HepG2 (cell line): Measurements from ENCODE around the gene DELE1. TPM values are rescaled to one million over a fixed set of nuclear protein-coding genes. Genes with fewer than 3 reads are reported as not detected.

Experiments
- ATF1 ChIP-seq: IDR thresholded peaks from 2 replicates; pipeline ENCODE4 v1.6.1; 2016; ENCODE audit warnings: mild to moderate bottlenecking, control low read depth
- BORCS8-MEF2B ChIP-seq: sonication (generic); formaldehyde crosslinking; IDR thresholded peaks from 2 replicates; pipeline ENCODE4 v1.8.0; 2022; ENCODE audit warnings: mild to moderate bottlenecking, missing genetic modification reagents
- CREB3 ChIP-seq: sonication (generic); formaldehyde crosslinking; IDR thresholded peaks from 2 replicates; pipeline ENCODE4 v1.5.0; 2020; ENCODE audit warnings: missing genetic modification reagents
- CSRNP1 ChIP-seq: sonication (generic); formaldehyde crosslinking; IDR thresholded peaks from 2 replicates; pipeline ENCODE4 v1.8.1; 2023; ENCODE audit warnings: mild to moderate bottlenecking, missing genetic modification reagents
- FLYWCH1 ChIP-seq: sonication (generic); formaldehyde crosslinking; IDR thresholded peaks from 2 replicates; pipeline ENCODE4 v1.8.1; 2023; ENCODE audit warnings: mild to moderate bottlenecking, missing genetic modification reagents
- HMG20B ChIP-seq: conservative IDR thresholded peaks from 2 replicates; pipeline ENCODE4 v1.6.1; 2016; ENCODE audit warnings: missing genetic modification reagents, missing compliant biosample characterization
- KDM2A ChIP-seq: sonication (generic); formaldehyde crosslinking; IDR thresholded peaks from 2 replicates; pipeline ENCODE4 v1.4.0; 2020; ENCODE audit warnings: low read depth, missing genetic modification reagents, borderline replicate concordance
- KMT2A ChIP-seq: sonication (generic); formaldehyde crosslinking; IDR thresholded peaks from 2 replicates; pipeline ENCODE4 v1.4.0; 2020; ENCODE audit warnings: missing genetic modification reagents
- MAFG ChIP-seq: sonication (generic); formaldehyde crosslinking; IDR thresholded peaks from 2 replicates; pipeline ENCODE4 v1.5.1; 2020; ENCODE audit warnings: mild to moderate bottlenecking, missing genetic modification reagents
- ONECUT2 ChIP-seq: sonication (generic); formaldehyde crosslinking; IDR thresholded peaks from 2 replicates; pipeline ENCODE4 v1.4.0; 2020; ENCODE audit warnings: missing genetic modification reagents
- RCOR2 ChIP-seq: IDR thresholded peaks from 2 replicates; pipeline ENCODE4 v1.6.1; 2016; ENCODE audit warnings: missing biosample characterization, missing genetic modification reagents
- SMAD1 ChIP-seq: sonication (generic); formaldehyde crosslinking; IDR thresholded peaks from 2 replicates; pipeline ENCODE4 v1.4.0; 2020; ENCODE audit warnings: missing genetic modification reagents, low read depth, mild to moderate bottlenecking, borderline replicate concordance
- SPEN ChIP-seq: sonication (generic); formaldehyde crosslinking; IDR thresholded peaks from 2 replicates; pipeline ENCODE4 v1.5.1; 2020; ENCODE audit warnings: low read depth, mild to moderate bottlenecking, missing genetic modification reagents
- TEAD2 ChIP-seq: sonication (generic); formaldehyde crosslinking; IDR thresholded peaks from 2 replicates; pipeline ENCODE4 v1.9.0; 2021; ENCODE audit warnings: missing genetic modification reagents
- ZFP1 ChIP-seq: IDR thresholded peaks from 2 replicates; pipeline ENCODE4 v1.6.1; 2016
- ZNF251 ChIP-seq: sonication (generic); formaldehyde crosslinking; IDR thresholded peaks from 2 replicates; pipeline ENCODE4 v1.9.0; 2021; ENCODE audit warnings: mild to moderate bottlenecking, missing genetic modification reagents
- ZNF430 ChIP-seq: sonication (generic); formaldehyde crosslinking; IDR thresholded peaks from 2 replicates; pipeline ENCODE4 v1.9.0; 2021; ENCODE audit warnings: mild to moderate bottlenecking, missing genetic modification reagents
- ZNF609 ChIP-seq: sonication (generic); formaldehyde crosslinking; IDR thresholded peaks from 2 replicates; pipeline ENCODE4 v1.4.0; 2020; ENCODE audit warnings: mild to moderate bottlenecking, missing genetic modification reagents, borderline replicate concordance
- ZNF790 ChIP-seq: sonication (generic); formaldehyde crosslinking; IDR thresholded peaks from 2 replicates; pipeline ENCODE4 v1.8.0; 2022; ENCODE audit warnings: missing genetic modification reagents, mild to moderate bottlenecking, borderline replicate concordance
- polyA plus RNA-seq, 8 experiments: library from polyadenylated mRNA; depleted of rRNA in 3 of 8; stranded (reverse) in 7 of 8; unstranded in 1 of 8; fragments of >200 nt; fragmentation: Illumina TruSeq in 4 of 8; extraction: Trizol in 4 of 8; gene quantifications; 2 replicates each; pipeline versions ENCODE4 v1.2.1 to v1.2.3, GENCODE V29; 2011 to 2016; ENCODE audit warnings: low read depth in 4 of 8, missing spikeins in 1 of 8, mixed read lengths in 1 of 8; ENCODE audit not compliant: insufficient read depth in 1 of 8
- total RNA-seq, 5 experiments: library from RNA; depleted of rRNA; stranded (reverse); fragments of >200 nt; fragmentation: Illumina TruSeq; extraction: Trizol; gene quantifications; 2 replicates each; pipeline ENCODE4 v1.2.3, GENCODE V29; 2016; ENCODE audit warnings: low read depth in 1 of 5
- TF ChIP-seq, protein P1 (sequence below): sonication (generic); formaldehyde crosslinking; IDR thresholded peaks from 2 replicates; pipeline ENCODE4 v1.5.0; 2020; ENCODE audit warnings: mild to moderate bottlenecking, missing genetic modification reagents, borderline replicate concordance

Gene DELE1
- total and polyA plus RNA-seq, 2 of the 13 experiments (the other 11 are each of a cell fraction or from before 2014, with no cell fraction given): 57.5 to 90.3 TPM

GRCh38 chr5:141923448-141924313 lies at the start of gene DELE1 (continued):
- TF ChIP-seq BORCS8-MEF2B (CRISPR knock-in tag): peak; percentile 91
- TF ChIP-seq ONECUT2 (CRISPR knock-in tag): no peak
- no peak for TF ChIP-seq CREB3 (CRISPR knock-in tag)
- no peak for TF ChIP-seq MAFG
- TF ChIP-seq ZNF430 (CRISPR knock-in tag): peak; percentile 94
- peak; percentile 22; the same call in 1 of the 2 replicates for TF ChIP-seq ZFP1 (CRISPR knock-in tag)
- TF ChIP-seq SPEN: peak; percentile 95
- peak; percentile 60 for TF ChIP-seq ZNF609 (CRISPR knock-in tag)
- TF ChIP-seq TEAD2 (CRISPR knock-in tag): no peak
- TF ChIP-seq ZNF790 (CRISPR knock-in tag): peak; percentile 87
- TF ChIP-seq CSRNP1: peak; percentile 86
- no peak; the same call in 1 of the 2 replicates for TF ChIP-seq RCOR2 (CRISPR knock-in tag)
- TF ChIP-seq, protein P1, sequence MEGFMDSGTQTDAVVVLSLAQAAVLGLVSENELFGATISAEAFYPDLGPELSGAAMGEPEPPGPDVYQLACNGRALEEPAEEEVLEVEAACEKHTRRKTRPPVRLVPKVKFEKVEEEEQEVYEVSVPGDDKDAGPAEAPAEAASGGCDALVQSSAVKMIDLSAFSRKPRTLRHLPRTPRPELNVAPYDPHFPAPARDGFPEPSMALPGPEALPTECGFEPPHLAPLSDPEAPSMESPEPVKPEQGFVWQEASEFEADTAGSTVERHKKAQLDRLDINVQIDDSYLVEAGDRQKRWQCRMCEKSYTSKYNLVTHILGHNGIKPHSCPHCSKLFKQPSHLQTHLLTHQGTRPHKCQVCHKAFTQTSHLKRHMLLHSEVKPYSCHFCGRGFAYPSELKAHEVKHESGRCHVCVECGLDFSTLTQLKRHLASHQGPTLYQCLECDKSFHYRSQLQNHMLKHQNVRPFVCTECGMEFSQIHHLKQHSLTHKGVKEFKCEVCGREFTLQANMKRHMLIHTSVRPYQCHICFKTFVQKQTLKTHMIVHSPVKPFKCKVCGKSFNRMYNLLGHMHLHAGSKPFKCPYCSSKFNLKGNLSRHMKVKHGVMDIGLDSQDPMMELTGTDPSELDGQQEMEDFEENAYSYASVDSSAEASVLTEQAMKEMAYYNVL (CRISPR knock-in tag): peak; percentile 36; the same call in 1 of the 2 replicates
- TF ChIP-seq KDM2A (CRISPR knock-in tag): peak; percentile 70; the same call in 1 of the 2 replicates
- no peak for TF ChIP-seq ZNF251 (CRISPR knock-in tag)
- TF ChIP-seq KMT2A (CRISPR knock-in tag): peak; percentile 78
- no peak for TF ChIP-seq HMG20B (CRISPR knock-in tag)
- no peak for TF ChIP-seq FLYWCH1 (CRISPR knock-in tag)
- no peak for TF ChIP-seq SMAD1 (CRISPR knock-in tag)
- TF ChIP-seq ATF1: peak; percentile 80; the same call in 1 of the 2 replicates
